Liver (tissue), 9 donors: ENCODE data around the gene BMP6. TPM values are rescaled to one million over a fixed set of nuclear protein-coding genes. Genes with fewer than 3 reads are reported as not detected.

Experiments used
- DNase-seq: peaks from one replicate; pipeline ENCODE4 v3.0.0-alpha.2; 2017; ENCODE audit warnings: low spot score
- H3K27ac ChIP-seq, 2 donors: one replicate each; pipeline ENCODE4 v1.7.0; 2013; ENCODE audit warnings: inconsistent platforms in 2 of 2, low read length in 2 of 2, control low read depth in 1 of 2, low read depth in 1 of 2, mild to moderate bottlenecking in 1 of 2
- H3K27me3 ChIP-seq, 4 donors: one replicate each; pipeline versions ENCODE4 v1.6.1 to v1.7.0; 2013; ENCODE audit warnings: low read length in 3 of 4, inconsistent platforms in 1 of 4, mild to moderate bottlenecking in 1 of 4, moderate library complexity in 1 of 4; ENCODE audit not compliant: control insufficient read depth in 4 of 4, insufficient read depth in 4 of 4
- H3K36me3 ChIP-seq, 4 donors: one replicate each; pipeline versions ENCODE4 v1.6.1 to v1.7.0; 2013; ENCODE audit warnings: low read length in 3 of 4, mild to moderate bottlenecking in 3 of 4, low read depth in 1 of 4, moderate library complexity in 1 of 4; ENCODE audit not compliant: control insufficient read depth in 4 of 4, insufficient read depth in 3 of 4
- H3K4me1 ChIP-seq, 4 donors: one replicate each; pipeline versions ENCODE4 v1.6.1 to v1.7.0; 2013; ENCODE audit warnings: low read length in 3 of 4, mild to moderate bottlenecking in 3 of 4, moderate library complexity in 1 of 4; ENCODE audit not compliant: control insufficient read depth in 4 of 4, insufficient read depth in 4 of 4
- H3K4me3 ChIP-seq, 3 donors: one replicate each; pipeline versions ENCODE4 v1.6.1 to v1.7.0; 2013; ENCODE audit warnings: low read length in 3 of 3, control low read depth in 1 of 3, low read depth in 1 of 3, mild to moderate bottlenecking in 1 of 3
- H3K9ac ChIP-seq, 2 donors: one replicate each; pipeline ENCODE4 v1.7.0; 2013; ENCODE audit warnings: low read length in 2 of 2, mild to moderate bottlenecking in 2 of 2, moderate library complexity in 2 of 2, control low read depth in 1 of 2, low read depth in 1 of 2
- H3K9me3 ChIP-seq, 4 donors: one replicate each; pipeline versions ENCODE4 v1.6.1 to v1.7.0; 2013; ENCODE audit warnings: low read length in 3 of 4; ENCODE audit not compliant: control insufficient read depth in 4 of 4
- FOXA2 ChIP-seq: IDR thresholded peaks from 2 replicates; pipeline ENCODE4 v1.6.1; 2016; ENCODE audit warnings: antibody characterized with exemption
- GABPA ChIP-seq, 2 donors: IDR thresholded peaks in 1 of 2; conservative IDR thresholded peaks in 1 of 2; 2 replicates each; pipeline ENCODE4 v1.6.1; 2016; ENCODE audit warnings: antibody characterized with exemption in 2 of 2, mild to moderate bottlenecking in 1 of 2, moderate library complexity in 1 of 2
- HNF4A ChIP-seq, 2 donors: conservative IDR thresholded peaks; 2 replicates each; pipeline ENCODE4 v1.6.1; 2016; ENCODE audit warnings: antibody characterized with exemption in 2 of 2, mild to moderate bottlenecking in 2 of 2
- HNF4G ChIP-seq: IDR thresholded peaks from 2 replicates; pipeline ENCODE4 v1.6.1; 2016; ENCODE audit warnings: antibody characterized with exemption
- NR2F2 ChIP-seq: IDR thresholded peaks from 2 replicates; pipeline ENCODE4 v1.6.1; 2016; ENCODE audit warnings: antibody characterized with exemption
- RXRA ChIP-seq, 2 donors: IDR thresholded peaks; 2 replicates each; pipeline ENCODE4 v1.6.1; 2017 to 2018; ENCODE audit warnings: antibody characterized with exemption in 2 of 2, mild to moderate bottlenecking in 1 of 2
- SP1 ChIP-seq: IDR thresholded peaks from 2 replicates; pipeline ENCODE4 v1.6.1; 2018; ENCODE audit warnings: antibody characterized with exemption, mild to moderate bottlenecking
- YY1 ChIP-seq: IDR thresholded peaks from 2 replicates; pipeline ENCODE4 v1.6.1; 2016; ENCODE audit warnings: antibody characterized with exemption, mild to moderate bottlenecking
- WGBS: extraction: QIAGEN DNeasy Blood & Tissue Kit; methylation state at CpG from one replicate; pipeline ENCODE4 v1.1.7; 2013; 5-methylcytosine and 5-hydroxymethylcytosine counted together
- polyA plus RNA-seq, 2 donors: library from polyadenylated mRNA; stranded (reverse) in 1 of 2; unstranded in 1 of 2; fragments of 200-250 nt in 1 of 2; fragments of >200 nt in 1 of 2; fragmentation: Nextera tagmentation in 1 of 2; extraction: Ambion mirVana in 1 of 2; gene quantifications; one replicate each; pipeline versions ENCODE4 v1.2.1 to v1.2.3, GENCODE V29; 2013 to 2015
- total RNA-seq, 2 donors: library from RNA; depleted of rRNA; stranded (reverse); fragments of >200 nt; gene quantifications; one replicate each; pipeline ENCODE4 v1.2.3, GENCODE V29; 2014
- TF ChIP-seq, protein P1 (sequence below): IDR thresholded peaks from 2 replicates; pipeline ENCODE4 v1.6.1; 2016; ENCODE audit warnings: antibody characterized with exemption
- TF ChIP-seq, protein P2 (sequence below): fragments of 150-350 bp; IDR thresholded peaks from 2 replicates; pipeline ENCODE4 v1.5.1; 2017; ENCODE audit warnings: improper control_type of control experiment, low read depth, low read length; ENCODE audit not compliant: missing input control
- TF ChIP-seq, protein P3 (sequence below): IDR thresholded peaks from 2 replicates; pipeline ENCODE4 v1.6.1; 2016; ENCODE audit warnings: antibody characterized with exemption
- TF ChIP-seq, protein P4 (sequence below): IDR thresholded peaks from 2 replicates; pipeline ENCODE4 v1.6.1; 2016; ENCODE audit warnings: antibody characterized with exemption, mild to moderate bottlenecking
- TF ChIP-seq, protein P5 (sequence below): IDR thresholded peaks from 2 replicates; pipeline ENCODE4 v1.6.1; 2016; ENCODE audit warnings: antibody characterized with exemption
- donor health status: healthy.
- donor health status: healthy.
- donor health status: healthy.
- donor health status: healthy.
- donor health status: healthy.

The BMP6 gene
- total and polyA plus RNA-seq, 4 donors, result 0.57 to 5.9 (median 2.3) TPM

DNA sequence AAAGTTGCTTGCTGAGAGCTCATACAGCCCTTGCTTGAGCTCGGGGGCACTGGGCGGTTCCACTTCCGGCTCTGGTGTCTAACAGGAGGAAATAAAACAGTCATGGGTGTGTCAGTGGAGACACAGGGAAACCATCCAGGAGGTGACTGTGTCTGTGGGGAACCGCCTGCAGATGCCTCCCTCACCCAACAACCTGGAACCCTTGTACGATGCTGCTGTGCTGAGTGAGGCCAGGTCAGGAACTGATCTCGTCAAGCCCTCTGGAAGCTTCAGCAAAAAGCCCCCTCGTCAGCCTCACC lies 169.2 kb downstream of the BMP6 start (continued):
- TF ChIP-seq, protein P1, sequence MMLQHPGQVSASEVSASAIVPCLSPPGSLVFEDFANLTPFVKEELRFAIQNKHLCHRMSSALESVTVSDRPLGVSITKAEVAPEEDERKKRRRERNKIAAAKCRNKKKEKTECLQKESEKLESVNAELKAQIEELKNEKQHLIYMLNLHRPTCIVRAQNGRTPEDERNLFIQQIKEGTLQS, result no peak
- no peak for TF ChIP-seq FOXA2

DNA sequence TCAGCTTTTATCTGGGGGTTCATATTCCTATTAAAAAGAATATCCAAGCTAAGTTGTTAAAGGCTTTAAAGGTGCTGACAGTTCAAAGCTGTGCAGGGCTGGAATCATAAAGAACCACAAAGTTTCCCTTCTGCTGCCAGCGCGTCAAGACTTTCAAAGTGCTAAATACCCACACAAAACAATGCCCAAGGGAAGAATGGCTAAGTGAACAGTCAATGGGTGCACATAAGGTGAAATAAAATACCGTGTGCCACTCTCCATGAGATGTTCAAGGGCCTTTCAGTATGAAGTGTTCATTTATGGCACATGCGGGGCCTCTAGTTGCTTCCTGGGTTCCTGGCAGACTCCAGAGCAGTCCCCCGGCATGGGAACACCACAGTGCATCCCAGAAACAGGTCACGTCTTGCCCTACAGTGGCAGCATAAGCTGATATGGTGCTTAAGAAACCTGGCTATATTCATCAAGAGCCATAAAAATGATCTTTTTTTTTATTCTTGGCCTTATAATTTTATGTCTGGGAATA lies 170.6 kb downstream of the BMP6 start:
- TF ChIP-seq, protein P2, sequence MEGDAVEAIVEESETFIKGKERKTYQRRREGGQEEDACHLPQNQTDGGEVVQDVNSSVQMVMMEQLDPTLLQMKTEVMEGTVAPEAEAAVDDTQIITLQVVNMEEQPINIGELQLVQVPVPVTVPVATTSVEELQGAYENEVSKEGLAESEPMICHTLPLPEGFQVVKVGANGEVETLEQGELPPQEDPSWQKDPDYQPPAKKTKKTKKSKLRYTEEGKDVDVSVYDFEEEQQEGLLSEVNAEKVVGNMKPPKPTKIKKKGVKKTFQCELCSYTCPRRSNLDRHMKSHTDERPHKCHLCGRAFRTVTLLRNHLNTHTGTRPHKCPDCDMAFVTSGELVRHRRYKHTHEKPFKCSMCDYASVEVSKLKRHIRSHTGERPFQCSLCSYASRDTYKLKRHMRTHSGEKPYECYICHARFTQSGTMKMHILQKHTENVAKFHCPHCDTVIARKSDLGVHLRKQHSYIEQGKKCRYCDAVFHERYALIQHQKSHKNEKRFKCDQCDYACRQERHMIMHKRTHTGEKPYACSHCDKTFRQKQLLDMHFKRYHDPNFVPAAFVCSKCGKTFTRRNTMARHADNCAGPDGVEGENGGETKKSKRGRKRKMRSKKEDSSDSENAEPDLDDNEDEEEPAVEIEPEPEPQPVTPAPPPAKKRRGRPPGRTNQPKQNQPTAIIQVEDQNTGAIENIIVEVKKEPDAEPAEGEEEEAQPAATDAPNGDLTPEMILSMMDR, result no peak
- TF ChIP-seq, protein P3, sequence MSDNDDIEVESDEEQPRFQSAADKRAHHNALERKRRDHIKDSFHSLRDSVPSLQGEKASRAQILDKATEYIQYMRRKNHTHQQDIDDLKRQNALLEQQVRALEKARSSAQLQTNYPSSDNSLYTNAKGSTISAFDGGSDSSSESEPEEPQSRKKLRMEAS, result no peak
- TF ChIP-seq RXRA (IDR thresholded peaks at IDR 0.05) (no peak), SP1 (no peak), HNF4A (conservative IDR thresholded peaks at IDR 0.05) (no peak), GABPA (IDR thresholded peaks at IDR 0.05 in 1 of 2, conservative IDR thresholded peaks at IDR 0.05 in 1 of 2) (no peak), YY1 (no peak)
- TF ChIP-seq, protein P1, result no peak
- TF ChIP-seq, protein P4, sequence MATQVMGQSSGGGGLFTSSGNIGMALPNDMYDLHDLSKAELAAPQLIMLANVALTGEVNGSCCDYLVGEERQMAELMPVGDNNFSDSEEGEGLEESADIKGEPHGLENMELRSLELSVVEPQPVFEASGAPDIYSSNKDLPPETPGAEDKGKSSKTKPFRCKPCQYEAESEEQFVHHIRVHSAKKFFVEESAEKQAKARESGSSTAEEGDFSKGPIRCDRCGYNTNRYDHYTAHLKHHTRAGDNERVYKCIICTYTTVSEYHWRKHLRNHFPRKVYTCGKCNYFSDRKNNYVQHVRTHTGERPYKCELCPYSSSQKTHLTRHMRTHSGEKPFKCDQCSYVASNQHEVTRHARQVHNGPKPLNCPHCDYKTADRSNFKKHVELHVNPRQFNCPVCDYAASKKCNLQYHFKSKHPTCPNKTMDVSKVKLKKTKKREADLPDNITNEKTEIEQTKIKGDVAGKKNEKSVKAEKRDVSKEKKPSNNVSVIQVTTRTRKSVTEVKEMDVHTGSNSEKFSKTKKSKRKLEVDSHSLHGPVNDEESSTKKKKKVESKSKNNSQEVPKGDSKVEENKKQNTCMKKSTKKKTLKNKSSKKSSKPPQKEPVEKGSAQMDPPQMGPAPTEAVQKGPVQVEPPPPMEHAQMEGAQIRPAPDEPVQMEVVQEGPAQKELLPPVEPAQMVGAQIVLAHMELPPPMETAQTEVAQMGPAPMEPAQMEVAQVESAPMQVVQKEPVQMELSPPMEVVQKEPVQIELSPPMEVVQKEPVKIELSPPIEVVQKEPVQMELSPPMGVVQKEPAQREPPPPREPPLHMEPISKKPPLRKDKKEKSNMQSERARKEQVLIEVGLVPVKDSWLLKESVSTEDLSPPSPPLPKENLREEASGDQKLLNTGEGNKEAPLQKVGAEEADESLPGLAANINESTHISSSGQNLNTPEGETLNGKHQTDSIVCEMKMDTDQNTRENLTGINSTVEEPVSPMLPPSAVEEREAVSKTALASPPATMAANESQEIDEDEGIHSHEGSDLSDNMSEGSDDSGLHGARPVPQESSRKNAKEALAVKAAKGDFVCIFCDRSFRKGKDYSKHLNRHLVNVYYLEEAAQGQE, result no peak
- H3K27ac ChIP-seq, result no peak overlapping the region
- no peak for DNase-seq
- no peak overlapping the region for H3K9ac ChIP-seq
- 98% methylated on average over 6 of the region's 6 CpGs for WGBS
- peaks cover 21 to 82% (median 67%) of the 10 kb centered on the region in 4 donors for H3K36me3 ChIP-seq
- peaks cover 5 to 23% (median 13%) of the 10 kb centered on the region in 4 donors for H3K4me1 ChIP-seq
- no peaks in the 10 kb centered on the region for H3K27me3 ChIP-seq
- no peak overlapping the region for H3K4me3 ChIP-seq
- no peaks in the 10 kb centered on the region for H3K9me3 ChIP-seq

DNA sequence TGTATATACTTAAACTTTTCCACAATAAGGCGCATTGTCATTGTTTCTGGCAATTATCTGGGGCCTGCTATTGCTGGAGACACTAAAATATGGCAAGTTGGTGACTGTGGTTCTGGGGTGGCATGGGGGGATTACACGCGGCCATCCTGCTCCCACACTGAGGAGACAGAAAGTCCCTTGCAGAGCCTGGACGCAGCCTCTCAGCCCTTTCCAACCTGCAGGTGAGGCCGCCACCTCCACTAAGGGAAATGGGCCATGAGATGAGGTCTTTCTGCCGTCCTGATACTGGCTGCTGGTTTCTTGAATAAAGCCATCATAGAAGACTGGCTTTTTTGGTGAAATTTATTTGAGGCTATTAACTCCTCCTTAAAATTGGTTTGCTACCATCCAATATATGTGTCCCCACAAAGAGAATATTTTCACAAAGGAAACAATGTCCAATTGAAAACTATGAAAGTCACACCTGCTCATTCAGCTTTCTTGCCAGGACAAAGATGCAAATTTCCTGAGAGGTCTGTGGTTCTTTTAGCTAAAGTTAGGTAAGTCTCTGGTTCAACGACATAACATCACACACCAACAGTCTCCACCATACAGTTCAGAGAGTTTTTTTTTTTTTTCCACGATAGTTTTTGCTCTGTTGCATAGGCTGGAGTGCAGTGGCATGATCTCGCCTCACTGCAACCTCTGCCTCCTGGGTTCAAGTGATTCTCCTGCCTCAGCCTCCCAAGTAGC lies 171.7 kb downstream of the BMP6 start:
- no peak overlapping the region for H3K27ac ChIP-seq
- no peak overlapping the region for H3K9ac ChIP-seq
- H3K9me3 ChIP-seq, result no peaks in the 10 kb centered on the region
- peaks cover 5 to 23% (median 13%) of the 10 kb centered on the region in 4 donors for H3K4me1 ChIP-seq
- DNase-seq, result no peak
- H3K36me3 ChIP-seq, result peaks cover 23 to 81% (median 65%) of the 10 kb centered on the region in 4 donors
- no peaks in the 10 kb centered on the region for H3K27me3 ChIP-seq
- no peak overlapping the region for H3K4me3 ChIP-seq
- WGBS, result 95% methylated on average over 9 of the region's 9 CpGs
- TF ChIP-seq, protein P4, result no peak
- TF ChIP-seq FOXA2 (no peak), GABPA (IDR thresholded peaks at IDR 0.05 in 1 of 2, conservative IDR thresholded peaks at IDR 0.05 in 1 of 2) (no peak), HNF4A (conservative IDR thresholded peaks at IDR 0.05) (no peak), HNF4G (no peak), NR2F2 (no peak)
- TF ChIP-seq, protein P5, sequence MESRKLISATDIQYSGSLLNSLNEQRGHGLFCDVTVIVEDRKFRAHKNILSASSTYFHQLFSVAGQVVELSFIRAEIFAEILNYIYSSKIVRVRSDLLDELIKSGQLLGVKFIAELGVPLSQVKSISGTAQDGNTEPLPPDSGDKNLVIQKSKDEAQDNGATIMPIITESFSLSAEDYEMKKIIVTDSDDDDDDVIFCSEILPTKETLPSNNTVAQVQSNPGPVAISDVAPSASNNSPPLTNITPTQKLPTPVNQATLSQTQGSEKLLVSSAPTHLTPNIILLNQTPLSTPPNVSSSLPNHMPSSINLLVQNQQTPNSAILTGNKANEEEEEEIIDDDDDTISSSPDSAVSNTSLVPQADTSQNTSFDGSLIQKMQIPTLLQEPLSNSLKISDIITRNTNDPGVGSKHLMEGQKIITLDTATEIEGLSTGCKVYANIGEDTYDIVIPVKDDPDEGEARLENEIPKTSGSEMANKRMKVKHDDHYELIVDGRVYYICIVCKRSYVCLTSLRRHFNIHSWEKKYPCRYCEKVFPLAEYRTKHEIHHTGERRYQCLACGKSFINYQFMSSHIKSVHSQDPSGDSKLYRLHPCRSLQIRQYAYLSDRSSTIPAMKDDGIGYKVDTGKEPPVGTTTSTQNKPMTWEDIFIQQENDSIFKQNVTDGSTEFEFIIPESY, result no peak
- TF ChIP-seq, protein P2, result no peak
